ENCODE measurements around the gene DIS3L2. TPM values are rescaled to one million over a fixed set of nuclear protein-coding genes. Genes with fewer than 3 reads are reported as not detected.

DIS3L2 gene
- total RNA-seq, 2 experiments from 2014 or later: 20.2 to 20.6 TPM

DNA sequence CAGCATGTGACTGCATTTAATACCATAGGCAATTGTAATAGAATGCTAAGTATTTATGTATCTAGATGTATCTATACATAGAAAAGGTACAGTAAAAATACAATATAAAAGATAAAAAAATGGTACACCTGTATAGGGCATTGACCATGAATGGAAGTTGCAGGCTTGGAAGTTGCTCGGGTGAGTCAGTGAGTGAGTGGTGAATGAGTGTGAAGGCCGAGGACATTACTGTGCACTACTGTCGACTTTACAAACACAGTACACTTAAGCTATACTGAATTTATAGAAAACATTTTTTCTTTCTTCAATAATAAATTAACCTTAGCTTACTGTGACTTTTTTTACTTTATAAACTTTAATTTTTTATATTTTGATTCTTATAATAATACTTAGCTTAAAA is 8.9 kb downstream of the DIS3L2 start:
- H3K4me1 ChIP-seq (ENCODE audit: insufficient read depth, low read length, poor library complexity, severe bottlenecking): peaks cover 4% of the 10 kb centered on the region
- intact Hi-C loops (cut with micrococcal nuclease; ENCODE audit: unreplicated experiment): no loop called here
- H3K9me2 ChIP-seq (ENCODE audit: insufficient read depth, low read length): no peaks in the 10 kb centered on the region
- TF ChIP-seq, protein P1, sequence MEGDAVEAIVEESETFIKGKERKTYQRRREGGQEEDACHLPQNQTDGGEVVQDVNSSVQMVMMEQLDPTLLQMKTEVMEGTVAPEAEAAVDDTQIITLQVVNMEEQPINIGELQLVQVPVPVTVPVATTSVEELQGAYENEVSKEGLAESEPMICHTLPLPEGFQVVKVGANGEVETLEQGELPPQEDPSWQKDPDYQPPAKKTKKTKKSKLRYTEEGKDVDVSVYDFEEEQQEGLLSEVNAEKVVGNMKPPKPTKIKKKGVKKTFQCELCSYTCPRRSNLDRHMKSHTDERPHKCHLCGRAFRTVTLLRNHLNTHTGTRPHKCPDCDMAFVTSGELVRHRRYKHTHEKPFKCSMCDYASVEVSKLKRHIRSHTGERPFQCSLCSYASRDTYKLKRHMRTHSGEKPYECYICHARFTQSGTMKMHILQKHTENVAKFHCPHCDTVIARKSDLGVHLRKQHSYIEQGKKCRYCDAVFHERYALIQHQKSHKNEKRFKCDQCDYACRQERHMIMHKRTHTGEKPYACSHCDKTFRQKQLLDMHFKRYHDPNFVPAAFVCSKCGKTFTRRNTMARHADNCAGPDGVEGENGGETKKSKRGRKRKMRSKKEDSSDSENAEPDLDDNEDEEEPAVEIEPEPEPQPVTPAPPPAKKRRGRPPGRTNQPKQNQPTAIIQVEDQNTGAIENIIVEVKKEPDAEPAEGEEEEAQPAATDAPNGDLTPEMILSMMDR (conservative IDR thresholded peaks at IDR 0.05; ENCODE audit: low read length): no peak
- no peak for TF ChIP-seq EZH2phosphoT487 (IDR thresholded peaks at IDR 0.05; ENCODE audit: borderline replicate concordance, low read depth, low read length)
- no peak overlapping the region for H3K27ac ChIP-seq (ENCODE audit: low read depth, low read length, poor library complexity, severe bottlenecking)
- DNase-seq (ENCODE audit: low spot score): no peak
- ChIA-PET CTCF (ENCODE audit: unreplicated experiment) (no interaction called here), POLR2A (no interaction called here)
- H4K20me1 ChIP-seq (ENCODE audit: insufficient read depth, low read length): no peaks in the 10 kb centered on the region
- H3K9me3 ChIP-seq (ENCODE audit: low read length): peaks cover 12% of the 10 kb centered on the region; the same call in 1 of the 2 replicates
- no peak overlapping the region for H3K4me3 ChIP-seq (ENCODE audit: low read depth, low read length, poor library complexity, severe bottlenecking)
- H3K79me2 ChIP-seq (ENCODE audit: insufficient read depth, low read depth, low read length): peaks cover 25% of the 10 kb centered on the region; the same call in 1 of the 2 replicates
- BruUV-seq (replicated peaks): no TSS peak
- peaks cover 10% of the 10 kb centered on the region for H3K36me3 ChIP-seq (ENCODE audit: insufficient read depth, low read length)
- no peak overlapping the region for H3K4me2 ChIP-seq (ENCODE audit: low read length)
- H2AFZ ChIP-seq (ENCODE audit: low read length): no peak overlapping the region

DNA sequence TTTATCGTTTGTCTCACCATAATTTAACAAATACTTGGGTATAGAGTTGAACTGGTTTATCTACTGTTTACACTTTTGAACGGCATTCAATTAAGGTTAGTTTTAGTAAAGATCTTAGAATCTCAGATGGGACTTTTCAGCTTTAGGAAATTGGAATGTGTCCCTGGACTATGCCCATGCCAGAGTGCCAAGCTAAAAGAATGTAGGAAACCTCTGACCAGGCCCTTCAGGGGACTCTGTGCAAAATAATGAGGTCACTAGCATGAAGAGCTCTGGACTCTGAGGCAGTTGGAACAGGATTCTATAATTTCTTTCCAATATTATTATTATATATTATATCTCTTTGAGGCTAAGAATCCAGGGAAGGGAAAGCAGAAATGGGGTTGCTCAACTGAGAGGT is 13.5 kb downstream of the DIS3L2 start:
- Histone ChIP-seq H3K36me3 (ENCODE audit: insufficient read depth, low read length) (peaks cover 10% of the 10 kb centered on the region), H2AFZ (ENCODE audit: low read length) (no peak overlapping the region), H3K4me2 (ENCODE audit: low read length) (no peak overlapping the region), H3K79me2 (ENCODE audit: insufficient read depth, low read depth, low read length) (peaks cover 2% of the 10 kb centered on the region; the same call in 1 of the 2 replicates), H3K27ac (ENCODE audit: low read depth, low read length, poor library complexity, severe bottlenecking) (no peak overlapping the region), H3K9me2 (ENCODE audit: insufficient read depth, low read length) (no peaks in the 10 kb centered on the region), H4K20me1 (ENCODE audit: insufficient read depth, low read length) (no peaks in the 10 kb centered on the region), H3K4me3 (ENCODE audit: low read depth, low read length, poor library complexity, severe bottlenecking) (no peak overlapping the region), H3K9me3 (ENCODE audit: low read length) (peaks cover 4% of the 10 kb centered on the region; the same call in 1 of the 2 replicates), H3K4me1 (ENCODE audit: insufficient read depth, low read length, poor library complexity, severe bottlenecking) (no peaks in the 10 kb centered on the region)
- TF ChIP-seq, protein P1 (conservative IDR thresholded peaks at IDR 0.05; ENCODE audit: low read length): no peak
- TF ChIP-seq EZH2phosphoT487 (IDR thresholded peaks at IDR 0.05; ENCODE audit: borderline replicate concordance, low read depth, low read length): no peak
- BruUV-seq (replicated peaks): no TSS peak
- POLR2A ChIA-PET: interaction anchor here (0.5 to 2.5 kb wide), 5 partner anchors 9 to 39 kb away, joined by 3 to 7 read pairs (median 3); no protein-coding TSS in a partner anchor
- DNase-seq (ENCODE audit: low spot score): no peak
- intact Hi-C loops (cut with micrococcal nuclease; ENCODE audit: unreplicated experiment): no loop called here
- CTCF ChIA-PET (ENCODE audit: unreplicated experiment): no interaction called here

DNA sequence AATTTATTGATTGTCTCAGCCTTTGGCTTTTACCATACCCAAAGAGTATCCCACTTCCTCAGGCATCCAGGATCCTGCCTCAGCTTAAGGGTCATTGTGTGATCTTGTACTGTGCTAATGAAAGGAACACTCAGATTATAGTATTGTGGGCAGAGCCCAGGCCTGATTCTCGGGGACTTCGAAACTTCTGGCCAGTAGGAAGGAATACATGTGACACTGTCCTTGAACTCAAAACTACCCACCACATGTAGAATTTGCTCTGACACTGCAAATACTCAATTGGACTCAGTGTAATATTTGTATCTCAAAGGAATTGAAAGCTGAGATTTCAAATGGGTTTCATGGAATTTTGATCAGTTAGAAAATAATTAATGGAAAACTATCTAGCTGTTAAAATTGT is 15.9 kb downstream of the DIS3L2 start:
- no peaks in the 10 kb centered on the region for H3K79me2 ChIP-seq (ENCODE audit: insufficient read depth, low read depth, low read length)
- H3K9me2 ChIP-seq (ENCODE audit: insufficient read depth, low read length): no peaks in the 10 kb centered on the region
- no peak overlapping the region for H2AFZ ChIP-seq (ENCODE audit: low read length)
- H3K27ac ChIP-seq (ENCODE audit: low read depth, low read length, poor library complexity, severe bottlenecking): no peak overlapping the region
- ChIA-PET POLR2A (interaction anchor here (0.6 kb wide), 2 partner anchors 9 to 74 kb away, joined by 3 to 5 read pairs; no protein-coding TSS in a partner anchor), CTCF (ENCODE audit: unreplicated experiment) (no interaction called here)
- H4K20me1 ChIP-seq (ENCODE audit: insufficient read depth, low read length): no peaks in the 10 kb centered on the region
- intact Hi-C loops (cut with micrococcal nuclease; ENCODE audit: unreplicated experiment): no loop called here
- no peaks in the 10 kb centered on the region for H3K9me3 ChIP-seq (ENCODE audit: low read length)
- DNase-seq (ENCODE audit: low spot score): no peak
- no TSS peak for BruUV-seq (replicated peaks)
- H3K4me2 ChIP-seq (ENCODE audit: low read length): no peak overlapping the region
- no peaks in the 10 kb centered on the region for H3K4me1 ChIP-seq (ENCODE audit: insufficient read depth, low read length, poor library complexity, severe bottlenecking)
- no peak for TF ChIP-seq EZH2phosphoT487 (IDR thresholded peaks at IDR 0.05; ENCODE audit: borderline replicate concordance, low read depth, low read length)
- TF ChIP-seq, protein P1 (conservative IDR thresholded peaks at IDR 0.05; ENCODE audit: low read length): no peak
- no peak overlapping the region for H3K4me3 ChIP-seq (ENCODE audit: low read depth, low read length, poor library complexity, severe bottlenecking)
- H3K36me3 ChIP-seq (ENCODE audit: insufficient read depth, low read length): peaks cover 6% of the 10 kb centered on the region

Measured in OCI-LY7 (cell line).